NCI-H187 (cell line): ENCODE data around the gene MRPS15.
"Not testable (repeated sequence)": the region's sequence is repeated elsewhere in the genome, so short reads cannot be mapped to it uniquely, and the experiment has no call there.

Source experiments
- DNase-seq, 2 experiments: peaks; one replicate each; lab custom pipeline; 2025; lab: John Stamatoyannopoulos, UW

MRPS15 gene

DNA sequence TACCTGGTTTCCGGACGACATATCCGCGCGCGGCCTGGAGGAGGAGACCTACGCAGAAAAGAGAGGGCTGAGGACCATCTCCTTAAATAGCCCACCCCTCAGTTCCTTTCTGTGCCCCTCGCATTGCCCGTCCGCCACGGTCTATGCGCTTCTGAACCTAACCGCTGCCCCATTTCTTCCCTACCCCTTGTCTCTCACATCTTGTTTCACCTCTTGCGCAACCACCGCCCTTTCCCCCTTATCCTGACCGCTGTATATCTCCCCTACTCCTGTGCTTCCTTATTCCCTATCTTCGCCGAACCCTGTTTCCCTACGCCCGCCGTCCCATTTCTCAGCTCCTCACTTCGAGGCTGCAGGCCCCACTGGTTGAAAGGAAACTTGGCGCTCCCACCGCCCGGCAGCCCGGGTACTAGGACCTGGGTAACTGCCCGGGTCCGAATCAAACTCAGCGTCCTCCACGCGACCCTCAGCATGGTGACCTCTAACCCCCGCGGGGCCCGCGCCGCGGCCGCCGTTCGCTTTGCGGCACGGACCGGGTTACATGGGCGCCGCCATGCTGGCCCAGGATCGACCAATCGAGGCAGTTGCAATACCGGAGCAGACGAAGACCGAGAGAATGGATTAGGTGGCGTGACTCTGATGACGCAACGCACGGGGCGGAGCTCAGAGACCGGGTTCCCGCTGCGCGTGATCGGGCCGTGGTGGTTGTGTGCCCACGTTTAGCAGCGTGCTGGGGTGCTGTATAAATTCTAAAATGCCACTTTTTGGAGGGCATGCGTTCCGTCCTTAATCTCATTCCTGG, at the start of gene MRPS15:
Gene MRPS15, minus strand, starts transcription at position 582 of the 802 bp plus-strand sequence. Its CDS starts 109 bp downstream, at position 473.
- peak; percentile 82 to 84 for DNase-seq

DNA sequence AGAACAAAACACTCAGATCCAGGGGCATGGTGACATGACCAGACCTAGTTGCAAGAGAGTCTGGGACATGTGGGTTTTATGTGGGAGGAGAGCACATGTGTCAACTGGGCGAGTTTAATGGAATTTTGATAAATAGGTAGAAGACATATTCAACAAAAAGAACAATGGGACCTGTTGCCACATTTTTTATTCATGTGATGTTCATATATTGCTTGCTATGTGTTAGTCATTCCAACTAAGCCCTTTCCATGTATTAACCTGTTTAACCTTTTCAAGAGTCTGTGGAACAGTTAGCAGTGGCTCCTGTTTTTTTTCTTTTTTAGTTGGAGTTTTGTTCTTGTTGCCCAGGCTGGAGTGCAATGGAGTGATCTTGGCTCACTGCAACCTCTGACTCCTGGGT, 48.7 kb upstream of the MRPS15 start:
- no peak for DNase-seq

DNA sequence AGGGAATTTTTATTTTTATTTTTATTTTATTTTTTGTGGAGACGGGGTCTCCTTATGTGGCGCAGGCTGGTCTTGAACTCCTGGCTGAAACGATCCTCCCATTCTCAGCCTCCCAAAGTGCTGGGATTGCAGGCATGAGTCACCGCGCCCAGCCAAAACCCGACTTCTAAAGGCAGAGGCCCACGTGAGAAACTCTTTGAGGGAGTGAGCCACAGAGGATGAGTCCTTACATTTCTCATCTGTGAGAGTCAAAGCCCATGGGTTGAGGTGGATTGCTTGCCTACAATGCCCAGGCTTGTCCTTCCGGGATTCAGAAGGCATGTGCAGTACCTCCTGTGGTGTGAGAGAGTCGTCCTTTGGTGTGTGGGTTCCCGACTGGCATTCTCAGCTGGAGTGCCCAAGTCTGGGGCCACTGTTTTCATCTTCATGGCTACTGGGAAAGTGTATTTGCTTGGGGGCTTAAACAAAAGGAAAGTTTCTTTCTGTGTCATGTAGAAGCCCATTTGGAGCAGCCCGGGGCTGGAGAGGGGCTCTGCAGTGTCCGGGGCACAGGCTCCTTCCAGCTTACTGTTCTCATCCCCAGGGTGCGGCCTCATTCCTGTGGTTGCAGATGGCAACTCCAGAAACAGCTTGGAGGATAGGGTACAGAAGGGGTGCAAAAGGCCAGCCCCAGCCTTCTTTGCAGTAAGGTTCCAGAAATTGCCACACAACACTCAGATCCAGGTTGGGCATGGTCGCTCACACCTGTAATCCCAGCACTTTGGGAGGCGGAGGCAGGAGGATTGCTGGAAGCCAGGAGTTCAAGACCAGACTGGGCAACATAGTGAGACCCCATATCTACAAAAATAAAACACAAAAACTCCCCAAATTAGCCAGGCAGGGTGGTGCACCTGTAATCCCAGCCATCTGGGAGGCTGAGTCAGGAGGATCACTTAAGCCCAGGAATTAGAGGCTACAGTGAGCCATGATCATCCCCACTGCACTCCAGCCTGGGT, 47.9 kb upstream of the MRPS15 start:
- DNase-seq: no peak

- DNase-seq: not testable (repeated sequence)
Observed at GRCh38 chr1:36511220-36511619, 47.0 kb upstream of the MRPS15 start.

- DNase-seq: no peak
Observed at GRCh38 chr1:36510418-36510817, 46.2 kb upstream of the MRPS15 start.

GRCh38 chr1:36508257-36508656, 44.1 kb upstream of the MRPS15 start:
- no peak for DNase-seq

- no peak for DNase-seq
Observed at GRCh38 chr1:36506276-36506920, 42.2 kb upstream of the MRPS15 start.

GRCh38 chr1:36503733-36504132, 39.5 kb upstream of the MRPS15 start:
- no peak for DNase-seq

GRCh38 chr1:36503159-36503558, 39.0 kb upstream of the MRPS15 start:
- DNase-seq: no peak

DNA sequence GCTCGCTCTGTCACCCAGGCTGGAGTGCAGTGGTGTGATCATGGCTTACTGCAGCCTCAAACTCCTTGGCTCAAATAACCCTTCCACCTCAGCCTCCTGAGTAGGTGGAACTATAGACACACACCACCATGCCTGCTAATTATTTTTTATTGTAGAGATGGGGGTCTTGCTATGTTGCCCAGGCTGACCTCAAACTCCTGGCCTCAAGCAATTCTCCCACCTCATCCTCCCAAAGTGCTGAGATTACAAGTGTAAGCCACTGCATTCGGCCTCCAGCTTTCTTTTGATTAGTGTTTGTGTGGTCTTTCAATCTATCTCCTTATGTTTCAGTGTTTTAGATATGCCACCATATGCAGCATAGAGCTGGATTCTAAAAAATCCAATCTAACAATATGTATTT, 38.4 kb upstream of the MRPS15 start:
- DNase-seq: no peak

DNA sequence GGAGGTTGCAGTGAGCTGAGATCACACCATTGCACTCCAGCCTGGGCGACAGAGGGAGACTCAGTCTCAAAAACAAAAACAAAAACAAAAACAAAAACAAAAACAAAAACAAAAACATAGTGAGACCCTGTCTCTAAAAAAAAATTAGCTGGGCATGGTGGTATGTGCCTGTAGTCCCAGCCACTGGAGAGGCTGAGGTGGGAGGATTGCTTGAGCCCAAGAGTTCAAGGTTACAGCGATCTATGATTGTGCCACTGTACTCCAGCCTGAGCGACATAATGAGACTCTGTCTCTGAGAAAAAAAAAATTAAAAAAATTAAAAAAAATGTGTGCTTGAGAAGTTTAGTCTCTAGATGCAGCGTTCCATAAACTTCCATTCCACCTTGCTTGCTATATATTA, 37.7 kb upstream of the MRPS15 start:
- DNase-seq: not testable (repeated sequence)

DNA sequence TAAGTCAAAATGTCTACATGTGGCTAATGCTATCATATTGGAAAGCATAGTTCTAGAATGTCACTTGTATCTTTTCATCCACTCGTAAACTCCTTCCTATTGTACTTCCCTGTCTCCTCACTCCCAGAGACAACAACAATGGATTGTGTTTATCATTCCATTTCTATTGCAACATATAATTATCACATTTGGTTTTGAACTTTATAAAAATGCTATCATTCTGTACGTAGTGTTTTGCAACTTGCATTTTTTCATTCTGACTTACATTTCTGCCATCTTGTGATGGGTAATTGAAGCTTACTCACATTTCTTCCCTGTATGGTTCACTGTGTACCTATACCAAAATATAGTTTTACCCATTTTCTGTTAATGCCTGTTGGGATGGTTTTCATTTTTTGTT, 33.0 kb upstream of the MRPS15 start:
- DNase-seq: no peak

DNA sequence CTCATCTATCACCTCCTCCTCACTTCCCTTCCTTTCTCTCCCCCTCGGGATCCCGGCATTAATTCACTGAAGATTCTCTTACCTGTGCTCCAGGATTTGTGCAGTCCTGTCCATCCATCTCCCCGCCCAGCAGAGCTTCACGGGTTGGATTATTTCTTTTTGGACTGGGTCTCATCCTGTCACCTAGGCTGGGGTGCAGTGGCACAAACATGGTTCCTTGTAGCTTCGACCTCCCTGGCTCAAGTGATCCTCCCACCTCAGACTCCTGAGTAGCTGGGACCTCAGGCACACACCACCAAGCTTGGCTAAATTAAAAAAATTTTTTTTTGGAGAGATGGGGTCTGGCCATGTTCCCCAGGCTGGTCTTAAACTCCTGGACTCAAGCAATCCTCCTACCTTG, 30.8 kb upstream of the MRPS15 start:
- no peak for DNase-seq

- no peak for DNase-seq
Observed at GRCh38 chr1:36493524-36493923, 29.3 kb upstream of the MRPS15 start.

DNA sequence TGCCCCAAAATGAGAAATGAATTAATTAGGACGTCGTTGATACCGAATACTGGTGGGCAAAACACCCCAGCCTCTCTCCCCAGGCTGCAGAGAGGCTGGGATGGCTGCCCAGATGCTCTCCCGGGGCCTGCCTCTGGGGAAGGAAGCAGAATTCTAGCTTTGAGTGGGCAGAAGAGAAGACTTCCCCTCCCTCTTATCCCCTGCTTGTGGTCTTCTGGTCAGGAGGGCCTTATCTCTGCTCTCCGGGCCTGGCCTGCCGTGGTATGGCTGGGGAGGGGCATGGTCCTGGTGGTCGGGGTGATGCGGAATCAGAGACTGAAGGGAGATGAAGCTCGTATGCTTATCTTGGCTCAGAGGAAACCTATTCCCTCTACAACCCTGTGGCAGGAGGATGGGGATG, 28.3 kb upstream of the MRPS15 start:
- no peak for DNase-seq

DNA sequence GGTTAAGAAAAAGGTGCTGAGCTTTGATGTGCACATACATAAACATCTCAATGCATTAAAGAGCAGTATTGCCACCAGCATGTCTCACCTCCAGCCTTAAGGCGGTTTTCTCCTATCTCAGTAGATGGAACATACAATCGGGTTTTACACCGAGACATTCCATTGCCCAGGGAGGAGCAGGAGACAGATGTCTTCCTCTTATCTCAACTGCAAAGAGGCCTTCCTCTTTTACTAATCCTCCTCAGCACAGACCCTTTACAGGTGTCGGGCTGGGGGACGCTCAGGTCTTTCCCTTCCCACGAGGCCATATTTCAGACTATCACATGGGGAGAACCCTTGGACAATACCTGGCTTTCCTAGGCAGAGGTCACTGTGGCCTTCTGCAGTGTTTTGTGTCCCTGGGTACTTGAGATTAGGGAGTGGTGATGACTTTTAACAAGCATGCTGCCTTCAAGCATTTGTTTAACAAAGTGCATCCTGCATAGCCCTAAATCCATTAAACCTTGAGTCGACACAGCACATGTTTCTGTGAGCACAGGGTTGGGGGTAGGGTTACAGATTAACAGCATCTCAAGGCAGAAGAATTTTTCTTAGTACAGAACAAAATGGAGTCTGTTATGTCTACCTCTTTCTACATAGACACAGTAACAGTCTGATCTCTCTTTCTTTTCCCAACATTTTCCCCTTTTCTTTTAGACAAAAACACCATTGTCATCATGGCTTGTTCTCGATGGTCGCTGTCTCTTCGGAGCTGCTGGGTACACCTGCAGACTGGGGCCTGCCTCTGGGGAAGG, 25.3 kb upstream of the MRPS15 start:
- not testable (repeated sequence) for DNase-seq

DNA sequence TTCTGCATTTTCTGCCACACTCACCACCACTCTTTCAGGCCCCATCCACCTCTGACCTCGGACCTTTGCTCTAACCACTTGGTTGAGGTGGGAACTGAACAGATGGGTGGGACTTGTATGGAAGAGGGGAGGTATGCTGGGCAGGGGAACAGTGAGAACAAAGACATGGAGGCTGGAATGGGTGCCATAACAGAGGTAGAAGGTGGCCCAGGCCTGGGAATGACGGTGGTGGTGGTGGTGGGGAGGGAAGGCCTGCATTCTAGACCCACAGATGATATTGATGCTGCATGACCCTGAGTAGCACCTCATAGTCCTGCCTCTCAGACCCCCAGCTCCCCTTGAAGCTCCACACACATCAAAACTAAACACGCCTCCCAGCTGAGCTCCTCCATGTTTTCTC, 23.7 kb upstream of the MRPS15 start:
- DNase-seq: no peak

DNA sequence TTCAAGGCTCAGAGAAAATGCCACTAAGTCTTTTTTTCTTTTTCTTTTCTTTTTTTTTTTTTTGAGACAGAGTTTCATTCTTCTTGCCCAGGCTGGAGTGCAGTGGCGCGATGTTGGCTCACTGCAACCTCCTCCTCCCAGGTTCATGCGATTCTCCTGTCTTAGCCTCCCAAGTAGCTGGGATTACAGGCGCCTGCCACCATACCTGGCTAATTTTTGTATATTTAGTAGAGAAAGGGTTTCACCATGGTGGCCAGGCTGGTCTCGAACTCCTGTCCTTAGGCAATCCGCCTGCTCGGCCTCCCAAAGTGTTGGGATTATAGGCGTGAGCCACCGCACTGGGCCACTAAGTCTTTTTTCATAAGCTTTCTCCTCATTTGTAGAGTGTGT, 23.1 kb upstream of the MRPS15 start:
- not testable (repeated sequence) for DNase-seq

GRCh38 chr1:36486439-36487335, 22.5 kb upstream of the MRPS15 start:
- DNase-seq: no peak

GRCh38 chr1:36486093-36486438, 21.9 kb upstream of the MRPS15 start:
- no peak for DNase-seq

GRCh38 chr1:36484099-36484498, 19.9 kb upstream of the MRPS15 start:
- no peak for DNase-seq
